Right lobe of liver (tissue), 6 donors: ENCODE results near the gene SLC31A1. TPM values are rescaled to one million over a fixed set of nuclear protein-coding genes. Genes with fewer than 3 reads are reported as not detected.
A peak's percentile ranks its signal among the peaks of the same experiment; 100 is the strongest.

Source experiments
- ATAC-seq, 4 donors: fragments of 200-7000 bp; cut with Tn5 transposase; one replicate each; pipeline ENCODE4 v1.9.1; 2020; ENCODE audit warnings: mild to moderate bottlenecking in 4 of 4, moderate library complexity in 4 of 4
- DNase-seq, 3 donors: peaks; one replicate each; pipeline ENCODE4 v3.0.0-alpha.2; 2020
- H3K27ac ChIP-seq, 3 donors: fragments of 200-600 bp; one replicate each; pipeline ENCODE4 v1.8.0; 2022
- H3K27me3 ChIP-seq, 2 donors: fragments of 200-600 bp; one replicate each; pipeline ENCODE4 v1.8.0; 2022
- H3K36me3 ChIP-seq, 4 donors: fragments of 200-600 bp; sonication (generic) in 1 of 4; one replicate each; pipeline versions ENCODE4 v1.5.1 to v1.8.0; 2017 to 2022; ENCODE audit warnings: control low read depth in 1 of 4
- H3K4me1 ChIP-seq, 4 donors: fragments of 200-600 bp; sonication (generic) in 1 of 4; one replicate each; pipeline versions ENCODE4 v1.5.1 to v1.8.0; 2017 to 2022; ENCODE audit warnings: control low read depth in 1 of 4
- H3K4me3 ChIP-seq, 3 donors: fragments of 200-600 bp; one replicate each; pipeline ENCODE4 v1.8.0; 2022
- H3K9me3 ChIP-seq, 4 donors: fragments of 200-600 bp; sonication (generic) in 1 of 4; one replicate each; pipeline versions ENCODE4 v1.5.1 to v1.8.0; 2017 to 2022; ENCODE audit warnings: control low read depth in 1 of 4
- POLR2A ChIP-seq: fragments of 450-650 bp; IDR thresholded peaks from one replicate; pipeline ENCODE4 v1.6.1; 2017; ENCODE audit warnings: antibody characterized with exemption, mild to moderate bottlenecking
- WGBS: methylation state at CpG from one replicate; pipeline ENCODE4 v1.1.6; 2018; ENCODE audit warnings: low coverage, low lambda C conversion rate; ENCODE audit not compliant: insufficient coverage; ENCODE audit errors: missing lambda C conversion rate; 5-methylcytosine and 5-hydroxymethylcytosine counted together
- intact Hi-C, 2 donors: fragments of 100-400 bp; cut with DNase I; formaldehyde crosslinking; loops; one replicate each; pipeline versions ENCODE4 v1.11.2 to v1.14.1; 2022
- total RNA-seq, 6 experiments: library from RNA; depleted of rRNA in 2 of 6; stranded (reverse); fragments of >200 nt in 2 of 6; fragmentation: NEBNext Ultra II Directional in 3 of 6; extraction: Animal tissue kit (Norgen Biotek cat#: 25700) in 3 of 6; gene quantifications; one replicate each; pipeline versions ENCODE4 v1.1.0 to v1.2.4, GENCODE V29; 2016 to 2023
- TF ChIP-seq, protein P1 (sequence below), 4 donors: fragments of 200-600 bp in 3 of 4; fragments of 450-650 bp in 1 of 4; IDR thresholded peaks; one replicate each; pipeline versions ENCODE4 v1.5.1 to v1.8.0; 2016 to 2022; ENCODE audit warnings: antibody characterized with exemption in 4 of 4, mild to moderate bottlenecking in 2 of 4
- donor health status: DM: no; HTN: yes; CAD: no.
- donor health status: DM: no; HTN: no; CAD: no.
- donor health status: DM: no; HTN: no; CAD: no.
- donor health status: DM: no; HTN: yes; CAD: no.
- donor health status: DM: no; HTN: yes; CAD: no.

Gene SLC31A1
- total RNA-seq, 6 experiments from 2014 or later = 48.0 to 92.6 (median 71.5) TPM

- 88% methylated on average over 4 of the region's 4 CpGs for WGBS
- H3K4me1 ChIP-seq = no peaks in the 10 kb centered on the region
- no peak overlapping the region for H3K27ac ChIP-seq
- peaks cover 0 to 74% (median 37%) of the 10 kb centered on the region in 4 donors for H3K36me3 ChIP-seq
- intact Hi-C loops = no loop called here
- H3K9me3 ChIP-seq = no peaks in the 10 kb centered on the region
- TF ChIP-seq, protein P1, sequence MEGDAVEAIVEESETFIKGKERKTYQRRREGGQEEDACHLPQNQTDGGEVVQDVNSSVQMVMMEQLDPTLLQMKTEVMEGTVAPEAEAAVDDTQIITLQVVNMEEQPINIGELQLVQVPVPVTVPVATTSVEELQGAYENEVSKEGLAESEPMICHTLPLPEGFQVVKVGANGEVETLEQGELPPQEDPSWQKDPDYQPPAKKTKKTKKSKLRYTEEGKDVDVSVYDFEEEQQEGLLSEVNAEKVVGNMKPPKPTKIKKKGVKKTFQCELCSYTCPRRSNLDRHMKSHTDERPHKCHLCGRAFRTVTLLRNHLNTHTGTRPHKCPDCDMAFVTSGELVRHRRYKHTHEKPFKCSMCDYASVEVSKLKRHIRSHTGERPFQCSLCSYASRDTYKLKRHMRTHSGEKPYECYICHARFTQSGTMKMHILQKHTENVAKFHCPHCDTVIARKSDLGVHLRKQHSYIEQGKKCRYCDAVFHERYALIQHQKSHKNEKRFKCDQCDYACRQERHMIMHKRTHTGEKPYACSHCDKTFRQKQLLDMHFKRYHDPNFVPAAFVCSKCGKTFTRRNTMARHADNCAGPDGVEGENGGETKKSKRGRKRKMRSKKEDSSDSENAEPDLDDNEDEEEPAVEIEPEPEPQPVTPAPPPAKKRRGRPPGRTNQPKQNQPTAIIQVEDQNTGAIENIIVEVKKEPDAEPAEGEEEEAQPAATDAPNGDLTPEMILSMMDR (IDR thresholded peaks at IDR 0.05) = no peak
- no peak for TF ChIP-seq POLR2A
- H3K4me3 ChIP-seq = no peak overlapping the region
- ATAC-seq (peak in 1 of 4 donors; percentile 25), DNase-seq (no peak)
- H3K27me3 ChIP-seq = no peaks in the 10 kb centered on the region
Measured at GRCh38 chr9:113185271-113185670, 36.1 kb upstream of the SLC31A1 start.

GRCh38 chr9:113186137-113186755 lies 35.1 kb upstream of the SLC31A1 start:
- intact Hi-C loops = no loop called here
- Histone ChIP-seq H3K9me3 (no peaks in the 10 kb centered on the region), H3K27ac (no peak overlapping the region), H3K27me3 (no peaks in the 10 kb centered on the region), H3K4me1 (no peaks in the 10 kb centered on the region), H3K4me3 (no peak overlapping the region), H3K36me3 (peaks cover 0 to 67% (median 37%) of the 10 kb centered on the region in 4 donors)
- no peak for ATAC-seq
- WGBS = 92% methylated on average over 7 of the region's 7 CpGs
- no peak for DNase-seq
- TF ChIP-seq POLR2A = no peak
- TF ChIP-seq, protein P1 (IDR thresholded peaks at IDR 0.05) = no peak

DNA sequence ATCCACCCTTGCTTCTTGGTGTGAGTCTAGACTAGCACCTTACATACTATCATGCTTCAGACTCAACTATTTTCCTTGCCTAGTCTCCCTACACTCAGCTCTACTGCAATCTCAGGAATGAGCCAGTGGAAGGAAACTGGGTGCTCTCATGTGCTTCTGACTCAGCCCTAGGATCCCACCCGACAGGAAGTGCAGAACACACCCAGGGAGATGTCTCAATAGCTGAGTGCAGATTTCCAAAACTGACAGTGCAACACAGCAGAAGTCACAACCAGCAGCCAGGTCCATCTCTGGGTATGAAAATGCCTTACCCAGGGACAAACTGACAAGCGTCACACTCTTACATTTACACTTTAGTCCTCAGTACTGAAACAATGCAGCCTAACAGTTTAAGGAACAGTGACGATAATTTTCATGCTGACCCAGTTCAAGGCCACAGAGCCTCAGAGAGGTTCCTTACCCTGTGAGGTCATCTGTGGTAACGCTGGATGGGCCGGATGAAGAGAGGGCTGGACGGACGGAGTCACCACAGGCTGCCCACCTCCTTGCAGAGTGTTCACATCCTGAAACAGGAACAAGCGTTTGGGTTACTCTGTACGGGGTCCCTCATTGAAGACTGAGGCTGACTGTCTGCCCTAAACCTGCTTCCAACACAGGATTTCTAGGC lies 33.3 kb upstream of the SLC31A1 start:
- Histone ChIP-seq H3K9me3 (no peaks in the 10 kb centered on the region), H3K4me3 (no peak overlapping the region), H3K27ac (peak overlapping the region in 2 of 3 donors; percentile 30 to 36), H3K4me1 (no peaks in the 10 kb centered on the region), H3K36me3 (peaks cover 0 to 65% (median 34%) of the 10 kb centered on the region in 4 donors), H3K27me3 (no peaks in the 10 kb centered on the region)
- intact Hi-C loops = no loop called here
- DNase-seq (peak in 2 of 3 donors; percentile 45 to 55), ATAC-seq (peak; percentile 79 to 82 (median 82))
- 31% methylated on average over 8 of the region's 9 CpGs for WGBS
- TF ChIP-seq, protein P1 (IDR thresholded peaks at IDR 0.05) = no peak
- TF ChIP-seq POLR2A = peak; percentile 14

GRCh38 chr9:113192455-113192854 lies 28.9 kb upstream of the SLC31A1 start:
- 88% methylated on average over 2 of the region's 2 CpGs for WGBS
- intact Hi-C loops = no loop called here
- Histone ChIP-seq H3K4me1 (no peaks in the 10 kb centered on the region), H3K36me3 (peaks cover 0 to 32% (median 13%) of the 10 kb centered on the region in 4 donors), H3K27ac (no peak overlapping the region), H3K9me3 (no peaks in the 10 kb centered on the region), H3K4me3 (no peak overlapping the region), H3K27me3 (no peaks in the 10 kb centered on the region)
- ATAC-seq (no peak), DNase-seq (no peak)
- TF ChIP-seq POLR2A = no peak
- TF ChIP-seq, protein P1 (IDR thresholded peaks at IDR 0.05) = no peak
